Measurements from ENCODE around the gene PLEKHM1.
"Not testable (repeated sequence)": the region's sequence is repeated elsewhere in the genome, so short reads cannot be mapped to it uniquely, and the experiment has no call there.

PLEKHM1 gene

GRCh38 chr17:45490615-45491433 is at the start of gene PLEKHM1:
Gene PLEKHM1 (minus strand): TSS chr17:45490721. CDS start chr17:45482484, 8,237 bp downstream.
- DNase-seq (ENCODE audit: low read depth in 2 of 2): peak; percentile 70 to 86
- peak within 1 kb of the TSS; percentile 60 to 61 for H3K4me3 ChIP-seq (replicated peaks in 1 of 2; ENCODE audit: low read depth in 2 of 2, low read length in 2 of 2)

GRCh38 chr17:45538168-45538567 is 47.6 kb upstream of the PLEKHM1 start:
- not testable (repeated sequence) for DNase-seq (ENCODE audit: low read depth in 2 of 2); H3K4me3 ChIP-seq (replicated peaks in 1 of 2; ENCODE audit: low read depth in 2 of 2, low read length in 2 of 2)

- not testable (repeated sequence) for DNase-seq (ENCODE audit: low read depth in 2 of 2); H3K4me3 ChIP-seq (replicated peaks in 1 of 2; ENCODE audit: low read depth in 2 of 2, low read length in 2 of 2)
Measured at GRCh38 chr17:45506072-45506471, 15.6 kb upstream of the PLEKHM1 start.

- DNase-seq (ENCODE audit: low read depth in 2 of 2); H3K4me3 ChIP-seq (replicated peaks in 1 of 2; ENCODE audit: low read depth in 2 of 2, low read length in 2 of 2): not testable (repeated sequence)
Measured at GRCh38 chr17:45505183-45505582, 14.7 kb upstream of the PLEKHM1 start.

- peak; percentile 26 for TF ChIP-seq CTCF (IDR thresholded peaks at IDR 0.05; ENCODE audit: low read depth, low read length)
- not testable (repeated sequence) for H3K4me3 ChIP-seq (replicated peaks in 1 of 2; ENCODE audit: low read depth in 2 of 2, low read length in 2 of 2); DNase-seq (ENCODE audit: low read depth in 2 of 2)
Measured at GRCh38 chr17:45501092-45501707, 10.7 kb upstream of the PLEKHM1 start.

GRCh38 chr17:45500478-45500877 is 10.0 kb upstream of the PLEKHM1 start:
- DNase-seq (ENCODE audit: low read depth in 2 of 2): peak; percentile 41 to 53
- not testable (repeated sequence) for H3K4me3 ChIP-seq (replicated peaks in 1 of 2; ENCODE audit: low read depth in 2 of 2, low read length in 2 of 2)

- not testable (repeated sequence) for DNase-seq (ENCODE audit: low read depth in 2 of 2); H3K4me3 ChIP-seq (replicated peaks in 1 of 2; ENCODE audit: low read depth in 2 of 2, low read length in 2 of 2)
Measured at GRCh38 chr17:45499208-45499607, 8.7 kb upstream of the PLEKHM1 start.

- not testable (repeated sequence) for DNase-seq (ENCODE audit: low read depth in 2 of 2); H3K4me3 ChIP-seq (replicated peaks in 1 of 2; ENCODE audit: low read depth in 2 of 2, low read length in 2 of 2)
Measured at GRCh38 chr17:45498377-45498776, 7.9 kb upstream of the PLEKHM1 start.

- not testable (repeated sequence) for DNase-seq (ENCODE audit: low read depth in 2 of 2); H3K4me3 ChIP-seq (replicated peaks in 1 of 2; ENCODE audit: low read depth in 2 of 2, low read length in 2 of 2)
Measured at GRCh38 chr17:45497449-45497848, 6.9 kb upstream of the PLEKHM1 start.

GRCh38 chr17:45496507-45496906 is 6.0 kb upstream of the PLEKHM1 start:
- not testable (repeated sequence) for DNase-seq (ENCODE audit: low read depth in 2 of 2); H3K4me3 ChIP-seq (replicated peaks in 1 of 2; ENCODE audit: low read depth in 2 of 2, low read length in 2 of 2)

- DNase-seq (ENCODE audit: low read depth in 2 of 2); H3K4me3 ChIP-seq (replicated peaks in 1 of 2; ENCODE audit: low read depth in 2 of 2, low read length in 2 of 2): not testable (repeated sequence)
Measured at GRCh38 chr17:45494556-45494955, 4.0 kb upstream of the PLEKHM1 start.

GRCh38 chr17:45492156-45492555 is 1.6 kb upstream of the PLEKHM1 start:
- not testable (repeated sequence) for H3K4me3 ChIP-seq (replicated peaks in 1 of 2; ENCODE audit: low read depth in 2 of 2, low read length in 2 of 2); DNase-seq (ENCODE audit: low read depth in 2 of 2)

GRCh38 chr17:45490198-45490597 is 323 bp downstream of the PLEKHM1 start:
- peak; percentile 22 for DNase-seq (ENCODE audit: low read depth in 2 of 2)
- H3K4me3 ChIP-seq (replicated peaks in 1 of 2; ENCODE audit: low read depth in 2 of 2, low read length in 2 of 2): peak overlapping the region; percentile 60 to 61

- DNase-seq (ENCODE audit: low read depth in 2 of 2): peak; percentile 88 to 94
- not testable (repeated sequence) for H3K4me3 ChIP-seq (replicated peaks in 1 of 2; ENCODE audit: low read depth in 2 of 2, low read length in 2 of 2)
Measured at GRCh38 chr17:45487704-45488103, 2.8 kb downstream of the PLEKHM1 start.

- not testable (repeated sequence) for H3K4me3 ChIP-seq (replicated peaks in 1 of 2; ENCODE audit: low read depth in 2 of 2, low read length in 2 of 2); DNase-seq (ENCODE audit: low read depth in 2 of 2)
Measured at GRCh38 chr17:45483591-45484216, 6.8 kb downstream of the PLEKHM1 start.

GRCh38 chr17:45483177-45483576 is 7.3 kb downstream of the PLEKHM1 start:
- H3K4me3 ChIP-seq (replicated peaks in 1 of 2; ENCODE audit: low read depth in 2 of 2, low read length in 2 of 2); DNase-seq (ENCODE audit: low read depth in 2 of 2): not testable (repeated sequence)

- DNase-seq (ENCODE audit: low read depth in 2 of 2); H3K4me3 ChIP-seq (replicated peaks in 1 of 2; ENCODE audit: low read depth in 2 of 2, low read length in 2 of 2): not testable (repeated sequence)
Measured at GRCh38 chr17:45482317-45482716, 8.2 kb downstream of the PLEKHM1 start.

Measured in cardiac fibroblast (primary cell).